Daoy (cell line): ENCODE data around the gene ELMOD3. TPM values are rescaled to one million over a fixed set of nuclear protein-coding genes. Genes with fewer than 3 reads are reported as not detected.
"Not testable (repeated sequence)": the region's sequence is repeated elsewhere in the genome, so short reads cannot be mapped to it uniquely, and the experiment has no call there.

Experiments used
- DNase-seq: peaks from one replicate; pipeline ENCODE4 v3.0.0-alpha.2; 2015; ENCODE audit warnings: low read depth
- total RNA-seq: library from RNA; depleted of rRNA; stranded (reverse); fragments of >200 nt; shearing (Covaris generic); gene quantifications from 2 replicates; pipeline ENCODE4 v1.2.3, GENCODE V29; 2014

ELMOD3 gene
- total RNA-seq, 1 experiment from 2014 or later = 7.5 TPM

DNA sequence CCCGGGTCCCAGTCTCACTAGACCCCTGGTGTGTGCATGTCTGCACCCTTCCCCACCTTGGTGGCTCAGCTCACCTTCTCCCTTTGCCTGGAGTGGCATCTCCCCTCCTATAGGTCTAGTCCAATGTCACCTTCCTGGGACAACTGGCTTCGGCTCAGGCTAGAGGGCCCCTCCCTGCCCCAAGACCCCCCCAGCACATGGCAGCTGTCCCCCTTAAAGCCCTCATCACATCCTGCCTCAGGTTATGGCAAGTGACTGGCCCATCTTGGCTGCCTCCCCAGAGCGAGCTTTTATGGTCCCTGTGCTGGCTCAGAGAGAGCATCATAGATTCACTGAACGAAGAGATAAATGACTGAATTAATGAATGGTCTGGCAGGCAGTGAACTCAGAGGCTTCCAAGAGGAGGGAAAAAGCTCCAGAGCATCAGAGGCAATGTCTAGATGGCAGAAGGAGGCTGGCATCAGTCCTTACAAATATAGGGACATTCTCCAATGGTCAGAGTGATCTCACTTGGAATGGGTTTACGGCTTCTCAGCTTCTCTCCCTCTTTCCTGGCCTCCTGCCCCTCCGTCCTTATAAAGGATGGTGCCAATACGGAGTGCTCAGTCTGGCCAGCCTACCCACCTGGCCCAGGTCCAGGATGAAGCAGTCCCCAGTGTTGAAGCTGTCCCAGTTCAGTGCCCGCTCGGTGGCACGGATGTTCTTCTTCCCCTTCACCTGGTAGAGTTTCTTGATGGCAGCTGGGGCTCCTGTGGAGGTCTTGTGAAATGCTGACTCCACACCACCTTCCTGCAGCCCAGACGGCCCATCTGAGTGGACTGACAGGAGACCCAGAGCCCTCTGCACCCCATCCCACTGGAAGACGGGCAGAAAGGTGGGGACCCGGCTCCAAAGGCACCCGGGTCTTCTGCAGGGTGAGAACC, 46.2 kb downstream of the ELMOD3 start:
- DNase-seq = no peak

DNA sequence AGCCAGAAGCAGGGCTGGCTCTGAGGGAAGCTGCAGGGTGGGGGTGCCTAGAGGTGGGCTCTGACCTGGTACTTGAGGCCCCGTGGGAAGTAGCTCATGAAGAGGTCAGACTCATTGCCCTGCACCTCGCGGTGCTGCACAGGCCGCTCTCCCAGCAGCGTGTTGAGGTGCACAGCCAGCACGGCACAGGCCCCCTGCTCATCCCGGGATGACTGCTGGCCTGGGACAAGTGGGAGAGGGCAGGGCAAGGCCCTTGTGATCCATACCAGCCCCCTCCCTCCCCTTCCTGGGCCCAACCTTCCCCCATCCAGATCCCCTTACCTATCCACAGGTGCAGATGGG, 46.9 kb downstream of the ELMOD3 start:
- no peak for DNase-seq

DNA sequence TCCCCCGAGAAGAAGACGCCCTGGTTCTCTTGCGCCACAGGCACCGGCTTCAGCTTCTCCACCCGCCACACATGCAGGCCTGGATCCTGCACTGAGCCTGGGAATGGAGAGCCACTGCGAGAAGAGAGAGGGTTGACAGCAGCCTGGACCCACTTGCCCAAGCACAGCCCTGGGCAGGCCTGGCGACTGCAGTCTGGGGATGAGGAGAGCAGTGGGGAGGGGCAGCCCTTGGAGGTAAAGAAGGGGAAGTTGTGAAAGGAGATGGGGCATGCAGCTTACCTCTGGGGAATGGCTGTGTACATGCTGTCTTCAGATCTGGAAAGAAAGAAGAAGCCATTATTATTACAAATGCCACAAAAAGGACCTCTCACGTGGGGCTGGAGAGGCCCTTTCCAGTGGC, 47.3 kb downstream of the ELMOD3 start:
- DNase-seq = no peak

DNA sequence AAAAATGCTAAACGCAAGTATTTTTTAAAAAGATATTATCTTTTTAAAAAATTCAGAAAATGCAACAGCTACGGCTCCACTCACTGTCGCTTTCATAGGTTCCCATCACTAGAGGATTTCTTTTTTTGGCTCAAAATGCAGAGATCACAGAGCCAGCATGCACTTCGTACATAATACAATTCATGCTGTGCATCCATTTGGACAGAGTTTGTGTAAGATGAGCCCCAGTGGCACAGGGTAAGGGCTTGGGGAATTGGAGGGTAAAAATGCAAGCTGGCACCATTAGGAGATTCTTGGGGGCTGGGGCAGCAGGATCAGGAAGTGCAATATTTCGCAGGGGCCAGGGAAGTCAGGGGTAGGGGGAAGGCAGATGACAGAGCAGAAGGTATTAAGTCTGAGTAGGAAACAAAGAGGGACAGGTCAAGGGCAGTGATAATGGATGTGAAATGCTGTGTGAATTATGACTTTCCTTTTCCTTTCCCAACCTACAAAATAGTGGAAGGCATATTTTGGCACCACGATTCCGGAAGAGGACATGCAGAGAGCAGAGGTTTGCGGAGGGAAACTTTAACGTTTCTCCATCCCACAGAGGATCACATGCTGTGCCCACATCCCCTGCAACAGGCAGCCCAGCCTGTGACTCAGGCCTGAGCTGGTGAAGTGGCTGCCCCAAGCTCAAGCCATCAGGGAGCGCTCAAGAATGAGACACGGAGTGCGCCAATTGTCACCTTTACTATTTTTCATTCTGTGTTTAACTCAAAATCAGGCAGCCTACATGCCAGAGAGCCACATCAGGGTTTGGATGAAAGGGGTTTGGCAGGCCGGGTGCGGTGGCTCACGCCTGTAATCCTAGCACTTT, 50.9 kb downstream of the ELMOD3 start:
- DNase-seq = peak; percentile 93

DNA sequence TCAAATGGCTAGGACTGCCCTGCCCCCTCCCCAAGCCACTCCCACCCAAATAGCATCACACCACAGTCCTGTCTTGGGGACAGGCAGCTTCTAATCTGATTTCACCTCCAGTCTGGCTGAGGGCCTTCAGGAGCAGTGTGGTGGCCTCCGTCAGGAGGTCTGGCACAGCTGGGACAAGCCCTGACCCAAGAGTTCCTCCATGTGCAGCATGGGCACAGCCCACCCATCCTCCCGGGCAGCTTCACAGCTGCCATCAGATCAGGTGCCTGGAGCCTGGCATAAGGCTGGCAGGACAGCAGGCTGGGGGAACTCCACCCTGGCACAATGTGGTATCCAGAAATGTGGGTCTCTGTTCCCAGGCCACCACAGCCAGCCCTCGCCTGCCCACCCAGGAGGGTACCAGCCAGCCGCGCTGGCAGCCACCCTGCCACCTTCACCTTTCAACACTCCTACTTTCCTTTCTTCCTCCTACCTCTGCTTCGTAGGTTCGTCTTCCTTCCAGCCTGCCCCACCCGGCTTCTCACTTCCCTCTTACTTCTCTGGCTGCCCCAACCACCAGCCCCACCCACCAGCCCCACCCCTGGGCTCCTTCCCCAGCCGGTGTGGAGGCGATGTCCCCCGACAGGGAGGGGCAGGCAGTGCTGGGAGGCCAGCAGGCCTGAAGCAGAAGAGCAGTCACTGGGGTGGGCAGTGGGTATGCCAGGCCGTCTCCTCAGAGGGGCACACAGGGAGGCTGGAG, 55.4 kb downstream of the ELMOD3 start, which contains the start of gene CAPG:
Gene CAPG (minus strand): TSS at position 522 of the 739 bp plus-strand sequence. CDS start 8,221 bp downstream, outside the sequence.
- peak; percentile 71 for DNase-seq

DNA sequence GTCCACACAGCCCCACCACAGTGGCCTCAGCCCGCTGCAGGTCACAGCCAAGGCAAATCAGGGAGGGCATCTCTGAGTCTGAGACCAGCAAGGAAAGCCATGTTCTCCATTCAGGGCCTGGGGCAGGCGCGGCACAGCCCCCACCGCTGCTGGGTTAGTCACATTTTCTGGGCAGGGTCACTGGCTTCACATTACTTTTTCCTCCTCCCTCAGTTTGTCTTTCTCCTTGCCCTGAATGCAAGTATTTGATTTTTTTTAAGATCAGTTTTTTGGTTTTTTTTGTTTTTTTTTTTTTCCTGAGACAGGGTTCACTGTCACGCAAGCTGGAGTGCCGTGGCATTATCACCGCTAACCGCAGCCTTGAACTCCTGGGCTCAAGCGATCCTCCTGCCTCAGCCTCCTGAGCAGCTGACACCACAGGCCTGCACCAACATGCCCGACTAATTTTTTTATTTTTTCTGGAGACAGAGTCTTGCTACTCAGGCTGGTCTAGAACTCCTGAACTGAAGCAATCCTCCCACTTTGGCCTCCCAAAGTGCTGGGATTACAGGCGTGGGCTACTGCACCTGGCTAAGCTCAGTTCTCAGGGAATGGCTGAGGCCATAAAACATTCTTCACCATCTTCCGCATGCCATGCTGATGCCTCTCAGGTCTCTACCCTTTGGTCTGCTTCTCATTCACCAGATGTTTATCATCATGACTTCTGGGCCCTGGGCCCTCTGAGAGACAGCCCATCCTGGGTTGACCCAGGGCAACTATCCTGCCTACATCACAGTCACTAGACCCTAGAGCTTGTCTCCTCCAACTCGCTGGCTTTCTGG, 56.2 kb downstream of the ELMOD3 start:
- DNase-seq = peak; percentile 55

DNA sequence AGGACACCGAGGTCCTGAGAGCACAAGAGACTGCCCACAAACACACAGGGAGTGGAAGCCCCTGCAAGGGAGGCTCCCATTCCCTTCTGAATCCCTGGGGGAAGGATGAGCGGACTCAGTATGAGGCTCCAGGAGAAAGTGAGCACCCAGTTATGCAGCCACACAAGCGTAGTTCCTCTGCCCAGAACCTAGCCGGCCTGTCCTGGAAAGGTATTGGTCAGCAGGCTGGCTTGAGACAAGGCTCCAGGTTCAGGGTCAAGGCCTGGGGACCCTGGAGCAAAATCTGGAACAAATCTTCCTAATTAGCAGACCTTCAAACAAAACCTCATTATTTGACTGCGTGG, 56.8 kb downstream of the ELMOD3 start:
- DNase-seq = no peak

DNA sequence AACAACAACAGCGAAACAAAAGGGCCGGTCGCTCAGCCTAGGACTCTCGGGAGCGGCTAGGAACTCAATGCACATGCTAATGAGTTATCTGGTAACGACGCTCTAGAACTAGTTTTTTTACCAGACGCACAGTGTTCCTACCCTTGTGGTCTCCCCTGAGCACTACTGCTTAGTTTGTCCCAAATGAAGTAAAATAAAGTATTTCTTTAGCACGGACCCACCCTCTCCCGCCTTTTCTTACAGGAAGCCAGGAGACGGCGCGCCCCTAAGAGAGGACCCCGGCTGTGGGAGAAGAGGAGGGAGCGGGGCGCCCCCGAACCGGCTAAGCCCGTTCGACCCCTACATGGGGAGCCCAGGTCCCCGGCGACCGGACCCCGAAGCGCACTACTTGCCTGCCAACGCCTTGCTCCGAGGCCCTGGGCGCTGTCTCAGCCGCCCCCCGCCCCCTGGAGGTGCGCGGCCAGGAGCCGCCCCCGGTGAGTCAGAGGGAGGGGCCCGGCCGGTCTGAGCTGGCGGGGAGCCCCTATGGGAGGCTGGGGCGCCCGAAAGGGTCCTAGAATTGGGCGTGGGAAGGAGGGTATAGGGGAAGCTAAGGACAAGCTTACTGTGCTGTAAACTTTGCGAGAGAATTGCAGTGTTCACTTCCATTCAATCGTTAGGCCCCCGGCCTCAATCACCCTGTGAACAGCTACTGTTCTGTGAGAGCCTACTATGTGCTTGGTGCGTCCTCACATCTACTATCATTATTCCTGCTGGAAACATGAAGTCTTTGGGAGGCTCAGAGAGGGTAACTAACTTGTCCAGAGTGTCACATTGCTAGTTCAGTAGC, 59.2 kb downstream of the ELMOD3 start:
- peak; percentile 83 for DNase-seq

DNA sequence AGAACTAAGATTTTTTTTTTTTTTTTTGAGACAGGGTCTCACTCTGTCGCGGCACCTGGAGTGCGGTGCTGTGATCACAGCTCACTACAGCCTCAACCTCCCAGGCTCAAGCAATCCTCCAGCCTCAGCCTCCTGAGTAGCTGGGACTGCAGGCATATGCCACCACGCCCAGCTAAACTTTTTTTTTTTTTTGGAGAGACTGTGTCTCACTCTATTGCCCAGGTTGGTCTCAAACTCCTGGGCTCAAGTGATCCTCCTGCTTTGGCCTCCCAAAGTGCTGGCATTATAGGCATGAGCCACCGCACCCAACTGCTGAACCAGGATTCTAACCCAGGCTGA, 59.8 kb downstream of the ELMOD3 start:
- not testable (repeated sequence) for DNase-seq

DNA sequence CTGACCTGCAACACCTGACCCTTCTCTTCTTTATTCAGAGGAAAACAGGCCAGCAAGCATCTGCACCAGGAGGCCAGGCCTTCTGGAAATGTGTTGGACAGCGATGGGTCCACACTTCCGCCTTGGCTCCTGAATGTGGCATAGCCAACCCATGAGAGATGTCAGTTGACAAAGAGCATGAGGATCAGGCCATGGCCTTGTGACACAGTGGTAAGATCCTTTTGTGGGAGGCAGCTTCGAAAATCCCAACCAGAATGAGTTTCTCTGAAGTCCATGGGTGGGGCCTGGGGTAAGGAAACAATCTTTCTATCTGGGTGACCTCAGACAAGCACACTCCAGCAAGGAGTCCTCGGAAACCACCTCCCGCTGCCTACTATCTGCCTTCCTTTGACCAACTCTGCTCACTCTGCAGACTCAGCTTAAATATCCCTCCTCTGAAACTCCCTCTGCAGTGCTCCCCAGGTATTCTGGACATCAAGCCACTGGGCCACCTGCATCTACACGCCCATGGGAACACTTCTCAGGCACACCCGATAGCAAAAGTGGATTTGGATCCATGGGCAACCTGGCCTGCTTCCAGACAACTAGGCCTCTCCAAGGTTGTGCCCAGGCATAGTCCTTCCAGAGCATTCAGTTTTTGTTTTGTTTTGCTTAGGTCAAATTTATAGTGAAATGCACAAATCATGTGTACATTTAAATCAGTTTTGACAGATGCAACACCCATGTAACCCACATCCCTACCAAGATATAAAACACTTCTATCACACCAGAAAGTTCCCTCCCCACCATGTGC, 60.4 kb downstream of the ELMOD3 start:
- DNase-seq = no peak

DNA sequence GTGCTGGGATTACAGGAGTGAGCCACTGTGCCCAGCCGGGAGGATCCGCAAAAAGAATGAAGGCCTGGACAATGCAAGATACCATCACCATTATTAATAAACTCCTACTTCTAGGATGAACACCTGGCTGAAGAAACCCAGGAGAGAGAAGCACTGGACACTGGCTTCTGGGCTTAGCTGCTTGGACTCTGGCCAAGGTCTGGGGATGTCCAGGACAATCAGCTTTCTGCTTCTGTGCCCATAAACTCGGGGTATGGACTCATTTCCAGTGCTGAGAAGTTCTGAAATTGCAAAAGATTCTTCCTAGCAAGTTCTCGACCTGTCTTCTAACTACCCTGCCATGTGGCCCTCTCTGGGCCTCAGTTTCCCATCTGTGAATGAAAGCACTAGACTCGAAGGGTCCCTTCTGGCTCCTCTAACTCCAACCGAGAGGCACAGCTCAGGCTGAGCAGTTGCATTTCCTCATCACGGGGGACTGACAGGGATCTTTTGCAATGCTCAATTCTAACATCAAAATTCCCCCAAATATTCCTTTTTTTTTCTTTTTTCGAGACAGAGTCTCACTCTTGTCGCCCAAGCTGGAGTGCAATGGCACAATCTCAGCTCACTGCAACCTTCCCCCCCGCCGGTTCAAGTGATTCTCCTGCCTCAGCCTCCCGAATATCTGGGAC, 61.5 kb downstream of the ELMOD3 start:
- no peak for DNase-seq

DNA sequence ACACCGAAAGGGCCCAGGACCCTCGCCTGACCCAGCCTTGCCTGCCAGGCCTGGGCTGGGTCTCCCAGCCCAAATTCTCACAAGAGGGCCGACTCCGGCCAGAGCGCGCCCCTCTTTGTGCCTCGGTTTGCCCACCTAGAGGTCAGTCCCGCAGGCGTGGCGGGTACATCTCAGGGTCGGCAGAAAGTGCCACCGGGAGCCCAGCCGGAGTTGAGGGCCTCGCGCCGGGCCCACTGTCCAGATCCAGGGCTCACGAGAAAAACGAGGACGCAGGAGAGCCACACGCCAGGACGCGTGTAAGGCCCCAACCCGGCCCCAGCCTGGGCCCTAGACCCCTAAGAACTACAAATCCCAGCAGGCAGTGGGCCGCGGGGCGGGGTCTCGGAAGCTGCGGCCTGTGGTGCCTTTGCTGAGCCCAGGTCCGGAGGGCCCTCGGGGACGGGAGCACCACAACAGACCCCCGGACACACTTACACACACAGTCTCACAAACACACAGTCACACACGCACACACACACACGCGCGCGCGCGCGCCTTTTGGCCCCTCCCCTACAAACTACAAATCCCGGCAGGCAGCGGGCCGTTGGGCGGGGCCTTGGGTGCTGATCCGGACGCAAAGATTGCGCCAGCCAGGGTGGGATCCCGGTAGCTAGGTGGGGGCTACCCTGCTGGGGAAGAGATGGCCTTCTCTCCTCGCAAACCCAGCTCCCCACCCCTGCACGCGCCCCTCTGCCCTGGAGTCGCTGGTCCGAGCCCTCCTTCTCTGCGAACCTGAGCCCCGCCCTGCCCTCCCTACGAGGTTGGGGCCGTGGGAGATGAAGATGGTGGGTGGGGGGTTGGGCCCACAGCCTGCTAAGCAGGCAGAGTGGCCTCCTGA, 63.8 kb downstream of the ELMOD3 start, which contains the start of gene SH2D6:
Gene SH2D6 (plus strand): TSS at position 583 of the 877 bp plus-strand sequence. CDS start 10,752 bp downstream, outside the sequence.
- DNase-seq = peak; percentile 78

DNA sequence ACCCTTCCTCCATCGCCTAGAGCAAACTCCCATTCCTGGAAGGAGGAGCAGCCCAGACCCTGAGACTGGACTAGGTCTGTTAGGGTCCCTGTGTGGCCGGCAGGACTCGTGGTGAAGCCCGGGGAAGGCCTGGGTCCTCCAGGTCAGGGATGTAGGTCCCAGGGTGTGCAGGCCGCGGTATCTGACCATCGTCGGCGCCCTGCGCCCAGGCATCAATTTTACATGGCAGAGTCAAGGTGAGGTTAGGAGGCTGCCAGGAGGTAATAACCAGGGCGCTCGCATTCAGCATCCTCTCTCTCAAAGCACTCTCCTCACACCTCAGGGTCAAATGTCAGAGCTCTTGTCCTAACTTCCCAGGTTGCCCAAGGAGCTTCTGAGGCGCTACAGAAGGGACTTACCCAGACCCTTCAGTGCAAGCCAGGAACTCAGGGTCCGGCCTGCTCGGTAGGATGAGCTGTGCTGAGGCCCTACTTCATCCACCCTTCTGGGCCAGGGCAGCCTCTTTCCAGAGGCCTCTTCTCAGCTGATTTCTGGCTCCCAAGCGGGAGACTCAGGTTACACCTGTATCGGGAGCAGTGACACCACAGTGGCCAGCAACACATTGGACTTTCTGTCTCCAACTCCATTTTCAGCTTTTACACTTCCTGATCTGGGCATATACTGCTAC, 64.6 kb downstream of the ELMOD3 start:
- DNase-seq = no peak

DNA sequence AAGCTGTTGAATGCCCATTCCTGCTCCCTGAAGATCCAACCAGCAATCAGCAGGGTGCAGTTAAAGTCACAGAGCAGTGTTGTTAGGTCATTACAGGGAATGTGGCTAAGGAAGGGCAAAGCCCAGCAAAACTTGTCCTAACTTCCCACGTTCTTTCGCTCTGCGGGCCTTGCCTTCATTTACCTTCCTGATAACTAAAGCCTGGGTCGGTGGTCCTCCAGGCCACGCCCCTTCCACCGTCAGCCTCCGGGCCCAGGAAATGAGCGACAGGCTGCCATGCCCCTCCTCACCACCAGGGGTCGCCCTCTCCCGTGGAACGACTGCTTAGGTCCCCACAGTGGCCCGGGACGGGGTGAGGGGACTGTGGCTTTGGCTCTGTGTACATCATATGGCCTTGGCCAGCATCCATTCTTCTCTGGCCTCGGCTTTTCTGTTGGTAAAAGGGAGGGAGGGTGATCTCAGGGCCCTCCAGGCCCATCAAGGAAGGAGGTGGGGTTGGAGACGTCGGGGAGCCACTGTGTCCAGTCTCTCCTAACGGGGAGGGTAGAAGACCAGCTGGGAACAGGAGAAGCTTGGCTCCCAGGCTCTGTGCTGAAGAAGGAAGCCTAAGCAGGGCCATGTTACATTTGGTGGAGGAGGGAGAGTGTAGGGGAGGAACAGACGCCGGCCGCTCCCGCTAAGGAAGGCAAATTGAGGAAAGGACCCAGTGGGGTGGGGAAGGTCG, 66.1 kb downstream of the ELMOD3 start:
- DNase-seq = peak; percentile 83

DNA sequence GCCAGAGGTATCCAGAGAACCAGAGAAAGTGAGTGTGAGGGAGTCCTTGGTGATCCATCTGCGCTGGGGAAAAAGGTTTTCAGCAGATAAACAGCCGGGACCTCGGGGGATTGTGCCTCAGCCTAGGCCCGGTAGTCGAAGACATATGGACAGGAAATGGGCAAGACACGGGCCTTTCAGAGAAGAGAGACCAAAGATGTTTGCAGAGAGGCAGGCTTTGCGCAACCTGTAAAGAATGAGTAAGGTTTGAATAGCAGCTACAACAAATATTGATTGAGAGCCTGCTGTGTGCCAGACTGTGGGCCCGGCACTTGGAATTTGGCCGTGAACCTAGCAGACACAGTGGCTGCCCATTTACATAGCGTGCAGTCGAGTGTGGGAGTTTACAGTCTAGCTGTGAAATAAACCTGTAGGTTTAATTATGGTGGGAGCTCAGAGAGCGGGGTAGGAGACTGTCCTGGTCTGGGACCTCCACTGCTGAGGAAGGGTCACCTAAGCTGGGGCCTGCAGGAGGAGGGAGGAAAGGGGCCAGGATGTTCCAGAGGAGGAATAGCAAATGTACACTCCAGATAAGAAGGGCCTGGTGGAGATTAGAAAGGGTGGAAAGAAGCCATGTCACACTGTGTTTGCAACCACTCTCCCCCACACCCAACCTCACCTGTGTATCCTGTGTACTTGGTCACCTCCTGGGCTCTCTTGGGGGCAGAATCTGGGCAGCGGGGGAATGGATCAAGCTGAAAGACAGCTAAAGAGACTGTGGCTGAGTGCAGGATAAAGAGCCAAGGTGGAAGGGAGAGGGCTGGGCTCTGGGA, 66.9 kb downstream of the ELMOD3 start:
- peak; percentile 50 for DNase-seq

DNA sequence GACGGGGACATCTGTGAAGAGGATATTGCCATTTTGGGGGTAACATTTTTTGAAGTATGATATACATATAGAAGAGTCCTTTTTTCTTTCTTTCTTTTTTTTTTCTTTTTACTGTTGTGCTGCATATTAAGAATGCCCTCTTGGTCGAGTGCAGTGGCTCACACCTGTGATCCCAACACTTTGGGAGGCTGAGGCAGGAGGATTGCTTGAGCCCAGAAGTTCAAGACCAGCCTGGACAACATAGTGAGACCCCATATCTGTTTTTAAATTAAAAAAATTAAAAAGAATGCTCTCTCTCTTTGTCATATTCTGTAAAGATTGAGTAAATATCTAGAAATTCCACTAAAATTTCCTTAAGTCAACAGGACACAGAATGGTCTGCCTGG, 67.5 kb downstream of the ELMOD3 start:
- no peak for DNase-seq
